Fibroblast of the aortic adventitia (primary cell): ENCODE results near the gene CIDEB. TPM values are rescaled to one million over a fixed set of nuclear protein-coding genes. Genes with fewer than 3 reads are reported as not detected.

Experiments
- DNase-seq: peaks from one replicate; pipeline ENCODE4 v3.0.0-alpha.2; 2010; ENCODE audit warnings: low read depth
- H3K4me3 ChIP-seq: 2 replicates; pipeline ENCODE4 v1.5.1; 2011; ENCODE audit warnings: low read depth, mild to moderate bottlenecking, control low read depth, low read length, moderate library complexity
- total RNA-seq: library from RNA; depleted of rRNA; stranded (reverse); fragments of >200 nt; gene quantifications from 2 replicates; pipeline ENCODE4 v1.2.3, GENCODE V29; 2012; ENCODE audit warnings: low replicate concordance
- TF ChIP-seq, protein P1 (sequence below): IDR thresholded peaks from 2 replicates; pipeline ENCODE4 v1.5.1; 2011; ENCODE audit warnings: mild to moderate bottlenecking, low read length, control low read depth, inconsistent platforms; ENCODE audit not compliant: insufficient read depth

Gene CIDEB
- total RNA-seq, 1 donor = 4.2 TPM

DNA sequence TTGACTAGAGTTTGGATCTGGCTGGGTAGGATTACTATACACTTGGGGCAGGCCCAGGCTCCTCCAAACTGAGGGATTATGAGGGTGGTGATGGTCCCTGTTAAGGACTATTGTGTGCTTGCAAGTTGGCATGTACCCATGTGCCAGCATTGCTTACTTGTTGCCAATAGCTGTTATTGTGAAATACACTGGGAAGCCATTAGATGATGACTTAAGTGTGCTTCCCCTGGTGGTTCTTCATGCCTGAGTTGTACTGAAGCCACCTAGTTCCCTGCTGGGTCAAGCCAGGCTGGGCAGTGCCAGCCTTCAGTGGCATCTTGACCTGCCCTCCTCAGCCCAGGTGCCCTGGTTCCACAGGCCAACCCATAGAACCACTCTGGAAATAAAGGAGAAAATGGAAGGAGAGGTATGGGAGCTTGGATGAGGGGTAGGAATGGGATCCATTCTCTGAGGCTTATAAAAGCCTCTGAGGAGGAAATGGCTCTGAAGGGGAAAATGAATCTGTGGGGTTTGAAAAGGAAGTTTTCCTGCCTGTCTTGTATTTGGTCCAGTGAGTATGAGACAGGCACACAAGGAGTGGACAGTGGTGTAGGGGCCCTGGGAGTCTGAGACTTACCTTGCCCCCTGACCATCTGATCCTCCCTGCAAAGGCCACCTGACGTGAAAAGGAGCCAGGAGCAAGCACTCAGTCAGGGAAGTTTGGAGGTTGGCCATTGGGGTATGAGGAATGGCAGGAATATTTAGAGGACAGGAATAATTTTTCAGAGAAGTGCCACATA lies 4.2 kb upstream of the CIDEB start:
- no peak overlapping the region for H3K4me3 ChIP-seq
- TF ChIP-seq, protein P1, sequence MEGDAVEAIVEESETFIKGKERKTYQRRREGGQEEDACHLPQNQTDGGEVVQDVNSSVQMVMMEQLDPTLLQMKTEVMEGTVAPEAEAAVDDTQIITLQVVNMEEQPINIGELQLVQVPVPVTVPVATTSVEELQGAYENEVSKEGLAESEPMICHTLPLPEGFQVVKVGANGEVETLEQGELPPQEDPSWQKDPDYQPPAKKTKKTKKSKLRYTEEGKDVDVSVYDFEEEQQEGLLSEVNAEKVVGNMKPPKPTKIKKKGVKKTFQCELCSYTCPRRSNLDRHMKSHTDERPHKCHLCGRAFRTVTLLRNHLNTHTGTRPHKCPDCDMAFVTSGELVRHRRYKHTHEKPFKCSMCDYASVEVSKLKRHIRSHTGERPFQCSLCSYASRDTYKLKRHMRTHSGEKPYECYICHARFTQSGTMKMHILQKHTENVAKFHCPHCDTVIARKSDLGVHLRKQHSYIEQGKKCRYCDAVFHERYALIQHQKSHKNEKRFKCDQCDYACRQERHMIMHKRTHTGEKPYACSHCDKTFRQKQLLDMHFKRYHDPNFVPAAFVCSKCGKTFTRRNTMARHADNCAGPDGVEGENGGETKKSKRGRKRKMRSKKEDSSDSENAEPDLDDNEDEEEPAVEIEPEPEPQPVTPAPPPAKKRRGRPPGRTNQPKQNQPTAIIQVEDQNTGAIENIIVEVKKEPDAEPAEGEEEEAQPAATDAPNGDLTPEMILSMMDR = no peak
- DNase-seq = peak; percentile 32

GRCh38 chr14:24310646-24311604 lies 3.1 kb upstream of the CIDEB start, which contains the start of gene LTB4R:
Gene LTB4R, plus strand, starts transcription at chr14:24311502. Its CDS starts 4,150 bp downstream, at chr14:24315652.
- H3K4me3 ChIP-seq = peak within 1 kb of the TSS; percentile 28
- TF ChIP-seq, protein P1 = peak; percentile 26
- peak; percentile 70 for DNase-seq

DNA sequence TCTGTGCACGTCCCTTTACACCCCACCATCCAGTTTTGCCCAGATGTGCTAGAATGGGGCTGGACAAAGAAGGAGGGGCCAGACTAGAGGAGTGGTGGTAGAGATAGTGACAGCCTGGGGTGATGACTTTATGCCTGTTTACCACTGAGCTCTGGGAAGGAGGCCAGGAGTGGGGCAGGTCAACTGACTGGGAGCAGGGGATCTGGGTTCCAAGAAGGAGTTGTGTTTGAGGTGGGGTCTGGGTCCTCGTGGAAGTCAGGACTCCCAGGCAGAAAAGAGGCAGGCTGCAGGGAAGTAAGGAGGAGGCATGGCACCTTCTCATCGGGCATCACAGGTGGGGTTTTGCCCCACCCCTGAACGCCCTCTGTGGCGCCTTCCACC lies 2.5 kb upstream of the CIDEB start:
- H3K4me3 ChIP-seq = no peak overlapping the region

DNA sequence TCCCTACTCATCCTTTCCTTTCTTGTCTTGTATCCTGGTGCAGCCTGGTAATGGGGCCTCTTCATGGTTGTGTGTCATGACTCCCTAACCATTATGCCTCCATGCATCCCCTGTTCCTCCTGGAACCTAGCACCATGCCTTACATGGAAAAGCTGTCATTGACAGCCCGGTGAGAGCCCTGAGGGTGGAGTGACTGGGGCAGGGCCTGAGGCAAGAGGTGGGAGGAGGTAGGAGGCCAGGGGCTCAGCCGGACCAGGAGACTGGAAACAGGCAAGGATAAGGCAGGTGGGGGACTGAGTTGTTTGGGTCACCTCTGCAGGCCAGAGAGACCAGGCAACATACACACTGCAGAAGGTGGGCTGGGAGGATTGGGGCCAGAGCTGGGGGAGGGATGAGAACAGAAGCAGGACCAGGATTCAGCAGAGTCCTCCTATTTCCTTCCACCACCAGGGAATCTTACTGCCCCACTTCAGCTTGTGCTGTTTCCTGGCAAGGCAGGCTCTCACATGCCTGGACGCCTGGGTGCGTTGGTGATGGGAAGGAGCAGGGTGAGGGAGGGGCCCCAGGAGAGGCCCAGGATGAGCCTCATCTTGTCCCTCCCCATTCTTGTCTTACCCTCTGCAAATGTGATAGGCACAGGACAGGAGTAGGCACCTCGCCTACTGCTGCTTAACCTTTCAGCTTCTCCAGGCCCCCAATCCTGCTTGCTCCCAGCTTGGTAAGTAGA lies 1.9 kb upstream of the CIDEB start, which contains the start of gene LTB4R2:
TSS of gene LTB4R2 (plus strand) at position 603 of the 727 bp plus-strand sequence. CDS start 525 bp downstream, outside the sequence.
- TF ChIP-seq, protein P1 = no peak
- peak within 1 kb of the TSS; percentile 28 for H3K4me3 ChIP-seq
- no peak for DNase-seq

More for the DNA sequence above, 2.5 kb upstream of the CIDEB start:
- no peak for DNase-seq
- TF ChIP-seq, protein P1 = no peak

GRCh38 chr14:24308342-24309124 lies 756 bp upstream of the CIDEB start:
- H3K4me3 ChIP-seq = no peak overlapping the region
- TF ChIP-seq, protein P1 = no peak
- no peak for DNase-seq
